GM12878 (cell line): ENCODE measurements around the gene TCF12.

ENCODE experiments used
- GABPA ChIP-seq: IDR thresholded peaks from 2 replicates; pipeline ENCODE4 v1.6.1; 2014; ENCODE audit warnings: antibody characterized with exemption, low read depth, mild to moderate bottlenecking, inconsistent platforms
- HDAC2 ChIP-seq: fragments of 200-600 bp; sonication (generic); IDR thresholded peaks from 2 replicates; pipeline ENCODE4 v1.6.1; 2017
- TF ChIP-seq, protein P1 (sequence below), 3 experiments: IDR thresholded peaks in 2 of 3; conservative IDR thresholded peaks in 1 of 3; 2 replicates each; pipeline ENCODE4 v1.5.1; 2011; ENCODE audit warnings: low read depth in 3 of 3, low read length in 3 of 3, mild to moderate bottlenecking in 3 of 3, control low read depth in 2 of 3, moderate library complexity in 2 of 3, inconsistent platforms in 1 of 3, mixed read lengths in 1 of 3; ENCODE audit not compliant: control insufficient read depth in 2 of 3, insufficient read depth in 1 of 3; ENCODE audit errors: extremely low read depth in 1 of 3
- TF ChIP-seq, protein P2 (sequence below): IDR thresholded peaks from 2 replicates; pipeline ENCODE4 v1.6.1; 2011; ENCODE audit warnings: mild to moderate bottlenecking, low read depth, low read length, moderate library complexity; ENCODE audit not compliant: insufficient replicate concordance

DNA sequence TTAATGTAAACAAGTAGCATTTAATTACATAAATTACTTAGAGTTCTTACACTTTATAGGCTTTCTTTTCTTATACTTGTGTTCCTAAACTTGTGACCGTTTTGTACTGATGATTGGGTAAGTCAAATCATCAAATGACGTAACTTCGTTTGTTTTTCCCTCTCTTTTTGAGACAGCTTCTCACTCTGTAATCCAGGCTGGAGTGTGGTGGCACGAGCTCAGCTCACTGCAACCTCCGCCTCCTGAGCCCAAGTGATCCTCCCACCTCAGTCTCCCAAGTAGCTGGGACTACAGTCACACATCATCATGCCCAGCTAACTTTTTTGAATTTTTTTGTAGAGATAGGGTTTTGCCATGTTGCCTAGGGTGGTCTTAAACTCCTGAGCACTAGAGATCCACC lies 226.0 kb downstream of the TCF12 start:
- TF ChIP-seq HDAC2 (no peak), GABPA (no peak)
- TF ChIP-seq, protein P1, sequence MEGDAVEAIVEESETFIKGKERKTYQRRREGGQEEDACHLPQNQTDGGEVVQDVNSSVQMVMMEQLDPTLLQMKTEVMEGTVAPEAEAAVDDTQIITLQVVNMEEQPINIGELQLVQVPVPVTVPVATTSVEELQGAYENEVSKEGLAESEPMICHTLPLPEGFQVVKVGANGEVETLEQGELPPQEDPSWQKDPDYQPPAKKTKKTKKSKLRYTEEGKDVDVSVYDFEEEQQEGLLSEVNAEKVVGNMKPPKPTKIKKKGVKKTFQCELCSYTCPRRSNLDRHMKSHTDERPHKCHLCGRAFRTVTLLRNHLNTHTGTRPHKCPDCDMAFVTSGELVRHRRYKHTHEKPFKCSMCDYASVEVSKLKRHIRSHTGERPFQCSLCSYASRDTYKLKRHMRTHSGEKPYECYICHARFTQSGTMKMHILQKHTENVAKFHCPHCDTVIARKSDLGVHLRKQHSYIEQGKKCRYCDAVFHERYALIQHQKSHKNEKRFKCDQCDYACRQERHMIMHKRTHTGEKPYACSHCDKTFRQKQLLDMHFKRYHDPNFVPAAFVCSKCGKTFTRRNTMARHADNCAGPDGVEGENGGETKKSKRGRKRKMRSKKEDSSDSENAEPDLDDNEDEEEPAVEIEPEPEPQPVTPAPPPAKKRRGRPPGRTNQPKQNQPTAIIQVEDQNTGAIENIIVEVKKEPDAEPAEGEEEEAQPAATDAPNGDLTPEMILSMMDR (IDR thresholded peaks at IDR 0.05 in 2 of 3, conservative IDR thresholded peaks at IDR 0.05 in 1 of 3; ENCODE audit: control insufficient read depth in 2 of 3, extremely low read depth in 1 of 3, insufficient read depth in 1 of 3, low read depth in 3 of 3, low read length in 3 of 3) = no peak
- TF ChIP-seq, protein P2, sequence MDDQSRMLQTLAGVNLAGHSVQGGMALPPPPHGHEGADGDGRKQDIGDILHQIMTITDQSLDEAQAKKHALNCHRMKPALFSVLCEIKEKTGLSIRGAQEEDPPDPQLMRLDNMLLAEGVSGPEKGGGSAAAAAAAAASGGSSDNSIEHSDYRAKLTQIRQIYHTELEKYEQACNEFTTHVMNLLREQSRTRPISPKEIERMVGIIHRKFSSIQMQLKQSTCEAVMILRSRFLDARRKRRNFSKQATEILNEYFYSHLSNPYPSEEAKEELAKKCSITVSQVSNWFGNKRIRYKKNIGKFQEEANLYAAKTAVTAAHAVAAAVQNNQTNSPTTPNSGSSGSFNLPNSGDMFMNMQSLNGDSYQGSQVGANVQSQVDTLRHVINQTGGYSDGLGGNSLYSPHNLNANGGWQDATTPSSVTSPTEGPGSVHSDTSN = no peak
